Fibroblast of lung (primary cell): ENCODE results near the gene DGKZ. TPM values are rescaled to one million over a fixed set of nuclear protein-coding genes. Genes with fewer than 3 reads are reported as not detected.

Source experiments
- DNase-seq, 2 donors: peaks; one replicate each; pipeline versions ENCODE4 v3.0.0 to v3.0.0-alpha.2; 2010; ENCODE audit warnings: low read depth in 2 of 2
- H2AFZ ChIP-seq: 2 replicates; pipeline ENCODE4 v1.5.1; 2012; ENCODE audit warnings: low read length, control low read depth, inconsistent platforms
- H3K27ac ChIP-seq: 2 replicates; pipeline ENCODE4 v1.5.1; 2011; ENCODE audit warnings: low read length, control low read depth; ENCODE audit not compliant: insufficient read depth
- H3K27me3 ChIP-seq: 2 replicates; pipeline ENCODE4 v1.5.1; 2011; ENCODE audit warnings: mild to moderate bottlenecking, low read length; ENCODE audit not compliant: control insufficient read depth, insufficient read depth
- H3K36me3 ChIP-seq: 2 replicates; pipeline ENCODE4 v1.5.1; 2011; ENCODE audit warnings: low read length; ENCODE audit not compliant: control insufficient read depth, insufficient read depth
- H3K4me1 ChIP-seq: 2 replicates; pipeline ENCODE4 v1.5.1; 2011; ENCODE audit warnings: low read length; ENCODE audit not compliant: control insufficient read depth, insufficient read depth; ENCODE audit errors: extremely low read depth
- H3K4me2 ChIP-seq: 2 replicates; pipeline ENCODE4 v1.5.1; 2011; ENCODE audit warnings: low read length, control low read depth; ENCODE audit not compliant: insufficient read depth; ENCODE audit errors: extremely low read depth
- H3K4me3 ChIP-seq, 4 experiments: fragments of 200-600 bp in 1 of 4; sonication (generic) in 1 of 4; replicated peaks in 1 of 4; 2 replicates each; pipeline ENCODE4 v1.5.1; 2011 to 2016; ENCODE audit warnings: low read length in 4 of 4, low read depth in 3 of 4, mild to moderate bottlenecking in 3 of 4, control low read depth in 2 of 4, inconsistent platforms in 1 of 4, mixed read lengths in 1 of 4; ENCODE audit not compliant: insufficient read depth in 1 of 4; ENCODE audit errors: control extremely low read depth in 1 of 4
- H3K79me2 ChIP-seq: 2 replicates; pipeline ENCODE4 v1.5.1; 2012; ENCODE audit warnings: mild to moderate bottlenecking, low read length, inconsistent platforms; ENCODE audit not compliant: control insufficient read depth, insufficient read depth
- H3K9ac ChIP-seq: 2 replicates; pipeline ENCODE4 v1.5.1; 2011; ENCODE audit warnings: mild to moderate bottlenecking, low read length, control low read depth; ENCODE audit not compliant: insufficient read depth
- H3K9me3 ChIP-seq: 2 replicates; pipeline ENCODE4 v1.5.1; 2012; ENCODE audit warnings: low read depth, low read length; ENCODE audit not compliant: control insufficient read depth, insufficient read depth
- H4K20me1 ChIP-seq: 2 replicates; pipeline ENCODE4 v1.5.1; 2011; ENCODE audit warnings: low read length; ENCODE audit not compliant: control insufficient read depth, insufficient read depth; ENCODE audit errors: extremely low read depth
- CTCF ChIP-seq, 2 donors: IDR thresholded peaks in 1 of 2; conservative IDR thresholded peaks in 1 of 2; 1 replicate in 1 of 2; 2 replicates in 1 of 2; pipeline ENCODE4 v1.5.1; 2011 to 2012; ENCODE audit warnings: low read length in 2 of 2, control low read depth in 1 of 2, inconsistent platforms in 1 of 2, low read depth in 1 of 2, mild to moderate bottlenecking in 1 of 2
- EZH2 ChIP-seq: IDR thresholded peaks from 2 replicates; pipeline ENCODE4 v1.5.1; 2012; ENCODE audit warnings: low read length, control low read depth, mild to moderate bottlenecking; ENCODE audit errors: missing control alignments
- polyA plus RNA-seq, 2 donors: library from polyadenylated mRNA; depleted of rRNA in 1 of 2; stranded (reverse) in 1 of 2; unstranded in 1 of 2; fragments of >200 nt; gene quantifications; 2 replicates each; pipeline ENCODE4 v1.2.1, GENCODE V29; 2011 to 2012; ENCODE audit warnings: missing spikeins in 1 of 2
- total RNA-seq: library from RNA; depleted of rRNA; stranded (reverse); fragments of >200 nt; gene quantifications from 2 replicates; pipeline ENCODE4 v1.2.1, GENCODE V29; 2014

The DGKZ gene
- total and polyA plus RNA-seq, 2 donors (not counting 1 experiment from before 2014, with no cell fraction given): 16.4 to 35.5 TPM

DNA sequence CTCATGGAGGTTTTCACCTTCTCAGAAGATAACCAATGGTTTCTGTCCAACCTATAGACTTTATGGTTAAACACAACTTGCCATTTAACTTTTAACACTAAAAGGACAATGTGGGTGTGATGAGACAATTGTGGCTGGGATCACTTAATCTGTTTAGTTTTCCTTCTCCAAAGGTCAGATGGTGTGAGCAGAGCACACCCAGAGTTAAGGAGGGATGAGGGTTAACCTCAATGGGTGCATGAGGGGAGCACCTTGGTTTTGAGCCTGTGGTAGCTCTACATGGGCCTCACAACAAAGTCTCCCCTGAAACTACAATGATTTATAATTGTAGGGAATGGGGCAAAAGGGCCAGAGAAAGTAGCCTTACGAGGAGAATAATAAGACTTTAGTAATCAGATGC is 73.2 kb downstream of the DGKZ start:
- Histone ChIP-seq H4K20me1 (no peaks in the 10 kb centered on the region), H3K4me3 (no peak overlapping the region), H3K27ac (no peak overlapping the region), H3K4me1 (no peaks in the 10 kb centered on the region), H3K4me2 (no peak overlapping the region), H3K79me2 (no peaks in the 10 kb centered on the region), H2AFZ (no peak overlapping the region), H3K9me3 (no peaks in the 10 kb centered on the region), H3K9ac (no peak overlapping the region), H3K36me3 (peaks cover 8% of the 10 kb centered on the region), H3K27me3 (no peaks in the 10 kb centered on the region)
- no peak for TF ChIP-seq CTCF (conservative IDR thresholded peaks at IDR 0.05 in 1 of 2, IDR thresholded peaks at IDR 0.05 in 1 of 2; ENCODE audit: low read depth in 1 of 2, low read length in 2 of 2)
- TF ChIP-seq EZH2: no peak
- no peak for DNase-seq

DNA sequence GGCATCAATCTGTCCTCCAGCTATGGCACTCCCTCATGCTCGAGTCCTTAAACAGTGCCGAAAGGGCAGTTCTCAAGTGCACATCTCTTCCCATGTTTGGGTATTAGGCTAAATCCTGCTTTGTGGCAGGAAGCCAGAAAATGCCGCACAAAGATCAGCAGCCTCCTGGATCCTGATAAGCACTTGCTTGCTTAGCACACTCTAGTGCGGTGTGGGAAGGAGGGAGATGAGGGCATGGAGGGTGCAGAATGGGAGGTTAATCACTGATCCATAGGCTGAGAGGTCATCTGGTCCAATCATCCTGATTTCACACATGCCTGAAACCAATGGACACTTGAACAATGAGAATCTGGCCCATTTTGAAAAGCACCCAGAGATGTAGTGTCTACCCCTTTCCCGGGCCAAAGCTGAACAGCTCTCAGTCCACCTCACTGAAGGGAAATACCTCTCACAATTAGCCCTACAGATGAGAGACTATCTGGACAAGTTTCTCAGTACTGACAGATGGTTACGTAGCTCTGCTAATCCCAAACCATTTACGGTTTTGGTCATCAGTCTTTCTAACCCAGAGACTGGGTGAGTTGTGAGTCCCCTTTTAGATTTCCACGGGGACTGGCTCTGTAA is 74.1 kb downstream of the DGKZ start:
- Histone ChIP-seq H3K4me3 (no peak overlapping the region), H3K4me2 (no peak overlapping the region), H3K4me1 (no peaks in the 10 kb centered on the region), H3K36me3 (peaks cover 8% of the 10 kb centered on the region), H3K9ac (no peak overlapping the region), H3K79me2 (no peaks in the 10 kb centered on the region), H3K9me3 (no peaks in the 10 kb centered on the region), H3K27ac (no peak overlapping the region), H4K20me1 (no peaks in the 10 kb centered on the region), H3K27me3 (no peaks in the 10 kb centered on the region), H2AFZ (no peak overlapping the region)
- no peak for TF ChIP-seq CTCF (conservative IDR thresholded peaks at IDR 0.05 in 1 of 2, IDR thresholded peaks at IDR 0.05 in 1 of 2; ENCODE audit: low read depth in 1 of 2, low read length in 2 of 2)
- TF ChIP-seq EZH2: no peak
- DNase-seq: no peak

GRCh38 chr11:46422588-46422987 is 75.3 kb downstream of the DGKZ start:
- Histone ChIP-seq H3K27ac (no peak overlapping the region), H3K9me3 (no peaks in the 10 kb centered on the region), H3K79me2 (no peaks in the 10 kb centered on the region), H3K36me3 (peaks cover 6% of the 10 kb centered on the region), H3K9ac (no peak overlapping the region), H4K20me1 (no peaks in the 10 kb centered on the region), H3K4me2 (no peak overlapping the region), H3K4me3 (no peak overlapping the region), H3K4me1 (no peaks in the 10 kb centered on the region), H3K27me3 (no peaks in the 10 kb centered on the region), H2AFZ (no peak overlapping the region)
- TF ChIP-seq EZH2: no peak
- TF ChIP-seq CTCF (conservative IDR thresholded peaks at IDR 0.05 in 1 of 2, IDR thresholded peaks at IDR 0.05 in 1 of 2; ENCODE audit: low read depth in 1 of 2, low read length in 2 of 2): no peak
- peak in 1 of 2 donors; percentile 17 for DNase-seq
